Stimulated activated CD4-positive, alpha-beta T cell treated with anti-CD3 and anti-CD28 coated beads, Interleukin-15, amount 100 ng/mL, for 24 hours (primary cell): ENCODE results near the gene PKDREJ.

ENCODE experiments used
- DNase-seq: peaks from one replicate; pipeline ENCODE4 v3.0.0-alpha.2; 2020

The PKDREJ gene

GRCh38 chr22:46289244-46289891 is 26.2 kb upstream of the PKDREJ start:
- no peak for DNase-seq

GRCh38 chr22:46288846-46289243 is 25.7 kb upstream of the PKDREJ start:
- DNase-seq, result no peak

GRCh38 chr22:46287873-46288751 is 25.0 kb upstream of the PKDREJ start:
- DNase-seq, result peak; percentile 28

- DNase-seq, result no peak
Measured at GRCh38 chr22:46286941-46287872, 24.1 kb upstream of the PKDREJ start.

- no peak for DNase-seq
Measured at GRCh38 chr22:46286006-46286405, 22.9 kb upstream of the PKDREJ start.

- no peak for DNase-seq
Measured at GRCh38 chr22:46281866-46282678, 18.9 kb upstream of the PKDREJ start.

- no peak for DNase-seq
Measured at GRCh38 chr22:46280999-46281623, 18.0 kb upstream of the PKDREJ start.

GRCh38 chr22:46280063-46280817 is 17.1 kb upstream of the PKDREJ start:
- DNase-seq, result no peak

- no peak for DNase-seq
Measured at GRCh38 chr22:46278656-46279645, 15.8 kb upstream of the PKDREJ start.

- no peak for DNase-seq
Measured at GRCh38 chr22:46276563-46276962, 13.4 kb upstream of the PKDREJ start.

GRCh38 chr22:46275455-46276122 is 12.4 kb upstream of the PKDREJ start:
- no peak for DNase-seq

- DNase-seq, result no peak
Measured at GRCh38 chr22:46274381-46274780, 11.2 kb upstream of the PKDREJ start.

- no peak for DNase-seq
Measured at GRCh38 chr22:46273432-46274148, 10.4 kb upstream of the PKDREJ start.

- no peak for DNase-seq
Measured at GRCh38 chr22:46272762-46273431, 9.8 kb upstream of the PKDREJ start.

GRCh38 chr22:46272196-46272595 is 9.1 kb upstream of the PKDREJ start:
- DNase-seq, result no peak

- no peak for DNase-seq
Measured at GRCh38 chr22:46269564-46269963, 6.4 kb upstream of the PKDREJ start.

- DNase-seq, result peak; percentile 58
Measured at GRCh38 chr22:46267431-46268279, 4.5 kb upstream of the PKDREJ start, which contains the start of gene TTC38. Gene TTC38, plus strand, starts transcription at chr22:46268008. Its CDS starts 32 bp downstream, at chr22:46268040.
